ENCODE data around the gene CHCHD6. TPM values are rescaled to one million over a fixed set of nuclear protein-coding genes. Genes with fewer than 3 reads are reported as not detected.

CHCHD6 gene
- total RNA-seq, 3 donors from 2014 or later (not counting 1 experiment from before 2014, with no cell fraction given), result 5.3 to 9.9 (median 8.3) TPM

- H3K27me3 ChIP-seq (ENCODE audit: control insufficient read depth, insufficient read depth, low read length), result no peaks in the 10 kb centered on the region
- no peak for TF ChIP-seq CTCF (IDR thresholded peaks at IDR 0.05)
- H3K4me1 ChIP-seq (ENCODE audit: control insufficient read depth, insufficient read depth, low read length), result no peaks in the 10 kb centered on the region
- Mint-ChIP-seq H3K36me3 (no peaks in the 10 kb centered on the region), H3K27me3 (ENCODE audit: low read depth in 2 of 2) (no peaks in the 10 kb centered on the region), H3K4me1 (no peaks in the 10 kb centered on the region), H3K9me3 (no peaks in the 10 kb centered on the region), H3K4me3 (no peak overlapping the region), H3K27ac (no peak overlapping the region)
- WGBS (ENCODE audit: insufficient coverage), result 89% methylated on average over 8 of the region's 10 CpGs
- no peaks in the 10 kb centered on the region for H3K36me3 ChIP-seq (ENCODE audit: control insufficient read depth, insufficient read depth, low read length)
- DNase-seq (no peak), ATAC-seq (no peak)
- H3K9me3 ChIP-seq (ENCODE audit: control insufficient read depth, insufficient read depth, low read length), result no peaks in the 10 kb centered on the region
- intact Hi-C loops (cut with micrococcal nuclease), result no loop called here
- no peak overlapping the region for H3K4me3 ChIP-seq (ENCODE audit: low read length)
- no peak overlapping the region for H3K27ac ChIP-seq (ENCODE audit: low read length)
Measured at GRCh38 chr3:127009531-127009930, 305.5 kb downstream of the CHCHD6 start.

Other genes with a start within 250 kb of the CHCHD6 start
- gene ZXDC, start 228.3 kb upstream of the CHCHD6 start, total RNA-seq, result 10 to 100 TPM; 56.1 to 70.2 (median 68.4) TPM
- not detected for gene UROC1, start 186.5 kb upstream of the CHCHD6 start, total RNA-seq
- gene CHST13, start 180.1 kb upstream of the CHCHD6 start, total RNA-seq, result under 1 TPM in 2 of 3 donors, not detected in 1; 0.19 to 0.20 TPM
- not detected for gene C3orf22, start 145.3 kb upstream of the CHCHD6 start, total RNA-seq
- 1 to 10 TPM in 1 of 3 donors, under 1 TPM in 2; 0.77 to 1.1 (median 0.80) TPM for gene TXNRD3, start 49.1 kb upstream of the CHCHD6 start, total RNA-seq